Hypothalamus (tissue), 51 donors: Measurements from ENCODE around the gene DCTN2.
A peak's percentile ranks its signal among the peaks of the same experiment; 100 is the strongest.

Experiments
- DNase-seq, 51 donors: peaks; one replicate each; lab custom pipeline; 2025; lab: John Stamatoyannopoulos, UW

Gene DCTN2

GRCh38 chr12:57550641-57551549, 3.9 kb upstream of the DCTN2 start:
- DNase-seq: no peak

GRCh38 chr12:57549909-57550640, 3.1 kb upstream of the DCTN2 start, which contains the start of gene KIF5A:
Gene KIF5A (plus strand): TSS chr12:57550044. CDS start chr12:57550272, 228 bp downstream.
- DNase-seq: peak in 45 of 51 donors; percentile 5 to 69 (median 39)

- no peak for DNase-seq
Measured at GRCh38 chr12:57549203-57549908, 2.4 kb upstream of the DCTN2 start.

GRCh38 chr12:57548488-57548887, 1.5 kb upstream of the DCTN2 start:
- DNase-seq: no peak

- no peak for DNase-seq
Measured at GRCh38 chr12:57548013-57548315, 972 bp upstream of the DCTN2 start.

GRCh38 chr12:57547288-57548012, 458 bp upstream of the DCTN2 start:
- DNase-seq: no peak

GRCh38 chr12:57545809-57546437, 1.1 kb downstream of the DCTN2 start:
- DNase-seq: no peak

GRCh38 chr12:57543581-57543980, 3.4 kb downstream of the DCTN2 start:
- DNase-seq: peak in 1 of 51 donors; percentile 56

GRCh38 chr12:57541717-57542116, 5.3 kb downstream of the DCTN2 start:
- DNase-seq: no peak

- no peak for DNase-seq
Measured at GRCh38 chr12:57541001-57541400, 6.0 kb downstream of the DCTN2 start.

- no peak for DNase-seq
Measured at GRCh38 chr12:57539134-57539768, 7.7 kb downstream of the DCTN2 start.

- no peak for DNase-seq
Measured at GRCh38 chr12:57536597-57536942, 10.4 kb downstream of the DCTN2 start.

- no peak for DNase-seq
Measured at GRCh38 chr12:57535764-57536596, 11.0 kb downstream of the DCTN2 start.

GRCh38 chr12:57534991-57535543, 11.9 kb downstream of the DCTN2 start:
- no peak for DNase-seq

- DNase-seq: no peak
Measured at GRCh38 chr12:57534250-57534649, 12.7 kb downstream of the DCTN2 start.

- no peak for DNase-seq
Measured at GRCh38 chr12:57533108-57533507, 13.9 kb downstream of the DCTN2 start.

GRCh38 chr12:57531836-57532235, 15.2 kb downstream of the DCTN2 start:
- no peak for DNase-seq

- DNase-seq: no peak
Measured at GRCh38 chr12:57530396-57531142, 16.4 kb downstream of the DCTN2 start.
